Measurements from ENCODE around the gene RPTOR.

The RPTOR gene

GRCh38 chr17:80924111-80924806, 379.6 kb downstream of the RPTOR start:
- DNase-seq, result no peak

GRCh38 chr17:80924807-80925610, 380.4 kb downstream of the RPTOR start:
- no peak for DNase-seq

- DNase-seq, result no peak
Observed at GRCh38 chr17:80925688-80926335, 381.2 kb downstream of the RPTOR start.

- DNase-seq, result no peak
Observed at GRCh38 chr17:80926591-80927250, 382.1 kb downstream of the RPTOR start.

- no peak for DNase-seq
Observed at GRCh38 chr17:80927791-80928216, 383.2 kb downstream of the RPTOR start.

- no peak for DNase-seq
Observed at GRCh38 chr17:80929449-80929848, 384.8 kb downstream of the RPTOR start.

GRCh38 chr17:80930335-80931279, 386.0 kb downstream of the RPTOR start:
- no peak for DNase-seq

- no peak for DNase-seq
Observed at GRCh38 chr17:80931421-80932265, 387.0 kb downstream of the RPTOR start.

- no peak for DNase-seq
Observed at GRCh38 chr17:80935526-80935925, 390.9 kb downstream of the RPTOR start.

GRCh38 chr17:80936218-80936617, 391.6 kb downstream of the RPTOR start:
- no peak for DNase-seq

GRCh38 chr17:80936723-80937122, 392.1 kb downstream of the RPTOR start:
- no peak for DNase-seq

GRCh38 chr17:80937462-80938381, 393.1 kb downstream of the RPTOR start:
- DNase-seq, result no peak

GRCh38 chr17:80938556-80938955, 393.9 kb downstream of the RPTOR start:
- peak; percentile 87 to 89 for DNase-seq

- no peak for DNase-seq
Observed at GRCh38 chr17:80939151-80940145, 394.8 kb downstream of the RPTOR start.

GRCh38 chr17:80940171-80941123, 395.8 kb downstream of the RPTOR start:
- no peak for DNase-seq

- DNase-seq, result no peak
Observed at GRCh38 chr17:80941171-80941570, 396.5 kb downstream of the RPTOR start.

GRCh38 chr17:80941743-80942422, 397.2 kb downstream of the RPTOR start:
- DNase-seq, result no peak

Measured in Kasumi-1 (cell line).